Measurements from ENCODE around the gene TTC28. TPM values are rescaled to one million over a fixed set of nuclear protein-coding genes. Genes with fewer than 3 reads are reported as not detected.
"Not testable (repeated sequence)": the region's sequence is repeated elsewhere in the genome, so short reads cannot be mapped to it uniquely, and the experiment has no call there.

The TTC28 gene
- total RNA-seq, 2 experiments from 2014 or later: 0.71 to 0.97 TPM

- DNase-seq: no peak
- no peaks in the 10 kb centered on the region for H3K9me3 Mint-ChIP-seq
- H3K36me3 Mint-ChIP-seq: peaks cover 49% of the 10 kb centered on the region
- H3K4me3 Mint-ChIP-seq: no peak overlapping the region
- no peaks in the 10 kb centered on the region for H3K27me3 Mint-ChIP-seq
- POLR2A ChIA-PET: no interaction called here
- no peak overlapping the region for H3K27ac Mint-ChIP-seq
- no peaks in the 10 kb centered on the region for H3K4me1 Mint-ChIP-seq
- ATAC-seq (ENCODE audit: low read depth): no peak
These were observed 23.3 kb upstream of the TTC28 start for GRCh38 chr22:28702891-28703290.

GRCh38 chr22:28693041-28693760, 13.6 kb upstream of the TTC28 start:
- H3K27ac Mint-ChIP-seq; POLR2A ChIA-PET; H3K27me3 Mint-ChIP-seq; DNase-seq; ATAC-seq (ENCODE audit: low read depth); H3K9me3 Mint-ChIP-seq; H3K4me1 Mint-ChIP-seq; H3K4me3 Mint-ChIP-seq: not testable (repeated sequence)
- H3K36me3 Mint-ChIP-seq: peaks cover 48% of the 10 kb centered on the region

GRCh38 chr22:28689796-28690195, 10.2 kb upstream of the TTC28 start:
- DNase-seq; H3K4me3 Mint-ChIP-seq; H3K9me3 Mint-ChIP-seq; H3K27ac Mint-ChIP-seq; ATAC-seq (ENCODE audit: low read depth); H3K4me1 Mint-ChIP-seq; H3K27me3 Mint-ChIP-seq; POLR2A ChIA-PET: not testable (repeated sequence)
- H3K36me3 Mint-ChIP-seq: peaks cover 51% of the 10 kb centered on the region

GRCh38 chr22:28682966-28683365, 3.3 kb upstream of the TTC28 start:
- peaks cover 66% of the 10 kb centered on the region for H3K27me3 Mint-ChIP-seq
- H3K27ac Mint-ChIP-seq, POLR2A ChIA-PET: not testable (repeated sequence)

GRCh38 chr22:28680813-28681490, 1.3 kb upstream of the TTC28 start:
- POLR2A ChIA-PET; H3K27ac Mint-ChIP-seq; H3K36me3 Mint-ChIP-seq; DNase-seq; H3K4me3 Mint-ChIP-seq; ATAC-seq (ENCODE audit: low read depth); H3K4me1 Mint-ChIP-seq; H3K9me3 Mint-ChIP-seq: not testable (repeated sequence)
- H3K27me3 Mint-ChIP-seq: peaks cover 78% of the 10 kb centered on the region

More at GRCh38 chr22:28682966-28683365, 3.3 kb upstream of the TTC28 start:
- H3K4me3 Mint-ChIP-seq; H3K4me1 Mint-ChIP-seq; DNase-seq; ATAC-seq (ENCODE audit: low read depth); H3K9me3 Mint-ChIP-seq: not testable (repeated sequence)
- peaks cover 20% of the 10 kb centered on the region for H3K36me3 Mint-ChIP-seq

GRCh38 chr22:28678778-28679610, 646 bp downstream of the TTC28 start:
- peaks cover 13% of the 10 kb centered on the region for H3K4me1 Mint-ChIP-seq
- H3K4me3 Mint-ChIP-seq: peak overlapping the region; percentile 56
- POLR2A ChIA-PET: not testable (repeated sequence)

GRCh38 chr22:28678170-28678569, 1.5 kb downstream of the TTC28 start:
- not testable (repeated sequence) for H3K4me3 Mint-ChIP-seq; ATAC-seq (ENCODE audit: low read depth); DNase-seq

More at GRCh38 chr22:28678778-28679610, 646 bp downstream of the TTC28 start:
- not testable (repeated sequence) for H3K27ac Mint-ChIP-seq; ATAC-seq (ENCODE audit: low read depth); H3K36me3 Mint-ChIP-seq; H3K9me3 Mint-ChIP-seq
- DNase-seq: peak; percentile 35
- peaks cover 86% of the 10 kb centered on the region for H3K27me3 Mint-ChIP-seq

GRCh38 chr22:28674121-28674563, 5.5 kb downstream of the TTC28 start:
- Mint-ChIP-seq H3K27me3 (peaks cover 84% of the 10 kb centered on the region), H3K27ac (peak overlapping the region; percentile 96), H3K36me3 (peaks cover 3% of the 10 kb centered on the region), H3K9me3 (peaks cover 9% of the 10 kb centered on the region), H3K4me3 (peak overlapping the region; percentile 81), H3K4me1 (peaks cover 20% of the 10 kb centered on the region)
- POLR2A ChIA-PET: interaction anchor here (0.7 to 1.4 kb wide), 2 partner anchors 126 to 162 kb away, joined by 3 to 7 read pairs; partner anchors contain the start of gene XBP1
- ATAC-seq (ENCODE audit: low read depth) (peak; percentile 77), DNase-seq (no peak)

More at GRCh38 chr22:28678170-28678569, 1.5 kb downstream of the TTC28 start:
- H3K4me1 Mint-ChIP-seq: peaks cover 20% of the 10 kb centered on the region
- POLR2A ChIA-PET, H3K9me3 Mint-ChIP-seq, H3K27ac Mint-ChIP-seq, H3K36me3 Mint-ChIP-seq: not testable (repeated sequence)
- H3K27me3 Mint-ChIP-seq: peaks cover 86% of the 10 kb centered on the region

- no peak overlapping the region for H3K27ac Mint-ChIP-seq
- H3K27me3 Mint-ChIP-seq: peaks cover 59% of the 10 kb centered on the region
- H3K9me3 Mint-ChIP-seq: peaks cover 9% of the 10 kb centered on the region
- peaks cover 20% of the 10 kb centered on the region for H3K4me1 Mint-ChIP-seq
- no peak for ATAC-seq (ENCODE audit: low read depth)
- no peak overlapping the region for H3K4me3 Mint-ChIP-seq
- DNase-seq: no peak
- POLR2A ChIA-PET: no interaction called here
- peaks cover 3% of the 10 kb centered on the region for H3K36me3 Mint-ChIP-seq
These were observed 8.9 kb downstream of the TTC28 start for GRCh38 chr22:28670756-28671155.

- H3K27ac Mint-ChIP-seq: no peak overlapping the region
- peaks cover 3% of the 10 kb centered on the region for H3K36me3 Mint-ChIP-seq
- H3K27me3 Mint-ChIP-seq: peaks cover 54% of the 10 kb centered on the region
- POLR2A ChIA-PET: no interaction called here
- peaks cover 20% of the 10 kb centered on the region for H3K4me1 Mint-ChIP-seq
- no peak overlapping the region for H3K4me3 Mint-ChIP-seq
- no peak for DNase-seq
- ATAC-seq (ENCODE audit: low read depth): no peak
- peaks cover 9% of the 10 kb centered on the region for H3K9me3 Mint-ChIP-seq
These were observed 9.5 kb downstream of the TTC28 start for GRCh38 chr22:28670161-28670560.

GRCh38 chr22:28669387-28669786, 10.3 kb downstream of the TTC28 start:
- Mint-ChIP-seq H3K36me3 (peaks cover 3% of the 10 kb centered on the region), H3K27me3 (peaks cover 46% of the 10 kb centered on the region), H3K9me3 (peaks cover 9% of the 10 kb centered on the region), H3K27ac (no peak overlapping the region), H3K4me1 (peaks cover 13% of the 10 kb centered on the region), H3K4me3 (no peak overlapping the region)
- POLR2A ChIA-PET: no interaction called here
- no peak for ATAC-seq (ENCODE audit: low read depth)
- no peak for DNase-seq

- H3K36me3 Mint-ChIP-seq; H3K4me3 Mint-ChIP-seq; POLR2A ChIA-PET; H3K9me3 Mint-ChIP-seq; DNase-seq; ATAC-seq (ENCODE audit: low read depth); H3K27ac Mint-ChIP-seq; H3K4me1 Mint-ChIP-seq: not testable (repeated sequence)
- H3K27me3 Mint-ChIP-seq: peaks cover 35% of the 10 kb centered on the region
These were observed 16.1 kb downstream of the TTC28 start for GRCh38 chr22:28663569-28663942.

- Mint-ChIP-seq H3K4me3 (no peak overlapping the region), H3K4me1 (no peaks in the 10 kb centered on the region), H3K27ac (no peak overlapping the region), H3K36me3 (no peaks in the 10 kb centered on the region), H3K9me3 (no peaks in the 10 kb centered on the region), H3K27me3 (peaks cover 76% of the 10 kb centered on the region)
- POLR2A ChIA-PET: no interaction called here
- no peak for ATAC-seq (ENCODE audit: low read depth)
- no peak for DNase-seq
These were observed 21.2 kb downstream of the TTC28 start for GRCh38 chr22:28658448-28658847.

Measured in activated naive CD8-positive, alpha-beta T cell treated with anti-CD3 and anti-CD28 coated beads, Interleukin-2, amount 10 ng/mL, durations not matched to agents 7 days and 5 days (primary cell).